ENCODE results near the gene FLNC. TPM values are rescaled to one million over a fixed set of nuclear protein-coding genes. Genes with fewer than 3 reads are reported as not detected.

Gene FLNC
- total RNA-seq, 3 donors from 2014 or later (not counting 1 experiment from before 2014, with no cell fraction given): 0.05 to 0.25 TPM; not detected in 1

DNA sequence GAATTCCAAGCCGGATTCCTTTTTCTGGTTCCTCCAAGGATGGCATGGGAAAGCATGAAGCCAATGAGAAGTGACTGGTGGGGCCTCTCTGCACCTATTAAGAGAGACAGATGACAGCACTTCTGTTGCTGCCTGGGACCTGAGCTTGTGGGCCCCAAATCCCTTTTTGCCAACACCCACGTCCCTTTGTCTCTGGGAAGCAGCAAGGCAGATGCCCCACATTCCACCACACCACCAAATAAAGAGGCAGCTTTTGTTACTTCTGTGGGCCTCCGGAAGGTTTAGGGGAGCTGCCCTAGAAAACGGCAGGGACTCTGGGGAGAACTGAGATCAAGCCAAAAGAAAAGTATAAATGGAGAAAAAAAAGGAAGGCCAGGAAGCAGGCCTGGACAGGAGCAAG lies 35.1 kb upstream of the FLNC start:
- Histone ChIP-seq H3K4me3 (ENCODE audit: low read length) (no peak overlapping the region), H3K9me3 (ENCODE audit: control insufficient read depth, insufficient read depth, low read length) (no peaks in the 10 kb centered on the region), H3K27me3 (ENCODE audit: control insufficient read depth, insufficient read depth, low read length) (no peaks in the 10 kb centered on the region), H3K36me3 (ENCODE audit: control insufficient read depth, insufficient read depth, low read length) (peaks cover 2% of the 10 kb centered on the region), H3K27ac (ENCODE audit: low read length) (no peak overlapping the region), H3K4me1 (ENCODE audit: control insufficient read depth, insufficient read depth, low read length) (peaks cover 17% of the 10 kb centered on the region)
- no peak for ATAC-seq
- TF ChIP-seq, protein P1, sequence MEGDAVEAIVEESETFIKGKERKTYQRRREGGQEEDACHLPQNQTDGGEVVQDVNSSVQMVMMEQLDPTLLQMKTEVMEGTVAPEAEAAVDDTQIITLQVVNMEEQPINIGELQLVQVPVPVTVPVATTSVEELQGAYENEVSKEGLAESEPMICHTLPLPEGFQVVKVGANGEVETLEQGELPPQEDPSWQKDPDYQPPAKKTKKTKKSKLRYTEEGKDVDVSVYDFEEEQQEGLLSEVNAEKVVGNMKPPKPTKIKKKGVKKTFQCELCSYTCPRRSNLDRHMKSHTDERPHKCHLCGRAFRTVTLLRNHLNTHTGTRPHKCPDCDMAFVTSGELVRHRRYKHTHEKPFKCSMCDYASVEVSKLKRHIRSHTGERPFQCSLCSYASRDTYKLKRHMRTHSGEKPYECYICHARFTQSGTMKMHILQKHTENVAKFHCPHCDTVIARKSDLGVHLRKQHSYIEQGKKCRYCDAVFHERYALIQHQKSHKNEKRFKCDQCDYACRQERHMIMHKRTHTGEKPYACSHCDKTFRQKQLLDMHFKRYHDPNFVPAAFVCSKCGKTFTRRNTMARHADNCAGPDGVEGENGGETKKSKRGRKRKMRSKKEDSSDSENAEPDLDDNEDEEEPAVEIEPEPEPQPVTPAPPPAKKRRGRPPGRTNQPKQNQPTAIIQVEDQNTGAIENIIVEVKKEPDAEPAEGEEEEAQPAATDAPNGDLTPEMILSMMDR (IDR thresholded peaks at IDR 0.05): no peak
- no peak overlapping the region for H3K4me3 Mint-ChIP-seq
- H3K4me1 Mint-ChIP-seq: peaks cover 3 to 12% of the 10 kb centered on the region in 2 donors
- no peaks in the 10 kb centered on the region for H3K27me3 Mint-ChIP-seq (ENCODE audit: low read depth in 2 of 2)
- no peaks in the 10 kb centered on the region for H3K36me3 Mint-ChIP-seq
- WGBS (ENCODE audit: insufficient coverage): 95% methylated on average over 4 of the region's 4 CpGs
- no peaks in the 10 kb centered on the region for H3K9me3 Mint-ChIP-seq
- DNase-seq: no peak
- H3K27ac Mint-ChIP-seq: no peak overlapping the region
- intact Hi-C loops (cut with micrococcal nuclease): no loop called here

DNA sequence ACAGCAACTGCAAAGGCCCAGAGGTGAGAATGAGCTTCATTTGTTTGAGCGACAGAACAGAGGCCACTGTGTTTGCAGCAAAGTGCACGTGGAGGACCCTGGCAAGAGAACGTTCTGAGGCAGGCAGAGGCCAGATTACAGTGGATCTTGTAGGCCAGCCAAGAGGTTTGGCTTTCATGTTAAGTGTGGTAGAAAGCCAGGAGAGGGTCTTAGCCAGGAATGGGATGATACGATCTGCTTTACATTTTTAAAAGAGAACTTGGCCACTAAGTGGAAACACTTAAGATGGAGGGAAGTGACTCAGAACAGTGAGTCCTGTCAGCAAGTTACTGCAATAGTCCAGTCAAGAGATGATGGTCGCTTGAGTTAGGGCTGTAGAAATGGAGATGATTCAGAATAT lies 33.9 kb upstream of the FLNC start:
- TF ChIP-seq, protein P1 (IDR thresholded peaks at IDR 0.05): no peak
- Mint-ChIP-seq H3K27me3 (ENCODE audit: low read depth in 2 of 2) (no peaks in the 10 kb centered on the region), H3K4me1 (peaks cover 0 to 7% of the 10 kb centered on the region in 2 donors), H3K36me3 (no peaks in the 10 kb centered on the region), H3K9me3 (no peaks in the 10 kb centered on the region), H3K27ac (no peak overlapping the region), H3K4me3 (no peak overlapping the region)
- Histone ChIP-seq H3K4me1 (ENCODE audit: control insufficient read depth, insufficient read depth, low read length) (peaks cover 11% of the 10 kb centered on the region), H3K4me3 (ENCODE audit: low read length) (no peak overlapping the region), H3K27me3 (ENCODE audit: control insufficient read depth, insufficient read depth, low read length) (no peaks in the 10 kb centered on the region), H3K9me3 (ENCODE audit: control insufficient read depth, insufficient read depth, low read length) (no peaks in the 10 kb centered on the region), H3K27ac (ENCODE audit: low read length) (no peak overlapping the region), H3K36me3 (ENCODE audit: control insufficient read depth, insufficient read depth, low read length) (peaks cover 2% of the 10 kb centered on the region)
- DNase-seq (no peak), ATAC-seq (no peak)
- 97% methylated on average over 4 of the region's 5 CpGs for WGBS (ENCODE audit: insufficient coverage)
- intact Hi-C loops (cut with micrococcal nuclease): no loop called here

DNA sequence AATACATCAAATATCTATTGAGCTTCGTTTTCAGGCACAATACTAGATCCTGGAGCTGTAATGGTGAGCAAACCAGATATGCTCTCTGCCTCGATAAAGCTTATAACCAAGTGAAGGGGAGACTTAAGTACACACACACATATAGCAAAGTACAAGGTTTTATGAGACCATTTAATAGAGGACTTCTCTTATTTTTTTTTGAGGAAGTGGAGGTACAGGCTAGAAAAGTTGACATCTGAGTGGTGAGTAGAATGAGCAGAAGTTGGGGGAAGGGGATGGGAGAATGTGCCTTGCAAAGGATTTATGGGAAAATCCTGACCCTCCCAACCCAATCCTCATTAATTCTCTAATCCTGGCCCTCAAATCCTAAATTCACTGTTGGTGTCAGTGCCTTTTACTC lies 30.8 kb upstream of the FLNC start:
- no peaks in the 10 kb centered on the region for H3K36me3 Mint-ChIP-seq
- Histone ChIP-seq H3K9me3 (ENCODE audit: control insufficient read depth, insufficient read depth, low read length) (no peaks in the 10 kb centered on the region), H3K4me3 (ENCODE audit: low read length) (no peak overlapping the region), H3K4me1 (ENCODE audit: control insufficient read depth, insufficient read depth, low read length) (no peaks in the 10 kb centered on the region), H3K27ac (ENCODE audit: low read length) (no peak overlapping the region), H3K27me3 (ENCODE audit: control insufficient read depth, insufficient read depth, low read length) (no peaks in the 10 kb centered on the region), H3K36me3 (ENCODE audit: control insufficient read depth, insufficient read depth, low read length) (peaks cover 4% of the 10 kb centered on the region)
- TF ChIP-seq, protein P1 (IDR thresholded peaks at IDR 0.05): no peak
- H3K4me3 Mint-ChIP-seq: no peak overlapping the region
- no peak overlapping the region for H3K27ac Mint-ChIP-seq
- ATAC-seq: no peak
- no peaks in the 10 kb centered on the region for H3K9me3 Mint-ChIP-seq
- no peaks in the 10 kb centered on the region for H3K27me3 Mint-ChIP-seq (ENCODE audit: low read depth in 2 of 2)
- 62% methylated on average over 2 of the region's 2 CpGs for WGBS (ENCODE audit: insufficient coverage)
- intact Hi-C loops (cut with micrococcal nuclease): no loop called here
- no peak for DNase-seq
- no peaks in the 10 kb centered on the region for H3K4me1 Mint-ChIP-seq

DNA sequence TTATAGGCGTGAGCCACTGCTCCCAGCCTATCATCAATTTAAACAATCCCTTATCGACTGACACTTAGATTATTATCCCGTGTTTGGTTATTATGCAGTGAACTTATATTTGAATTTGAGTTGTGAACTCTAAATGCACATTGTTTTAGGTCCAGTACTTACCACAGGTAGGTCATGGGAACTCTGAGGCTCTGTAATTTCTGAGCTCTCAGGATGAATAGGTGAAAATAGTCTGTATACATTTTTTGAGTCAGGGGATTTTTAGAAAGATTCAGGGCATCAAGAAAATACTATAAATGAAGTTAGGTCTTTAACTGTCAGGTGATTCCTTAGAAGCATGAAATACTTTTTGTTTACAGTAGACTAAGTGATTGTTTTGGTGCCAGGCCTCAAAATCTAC lies 29.6 kb upstream of the FLNC start:
- no peak for ATAC-seq
- no peak for DNase-seq

More for the DNA sequence above, 29.6 kb upstream of the FLNC start:
- H3K4me3 Mint-ChIP-seq: no peak overlapping the region
- Histone ChIP-seq H3K9me3 (ENCODE audit: control insufficient read depth, insufficient read depth, low read length) (no peaks in the 10 kb centered on the region), H3K27ac (ENCODE audit: low read length) (no peak overlapping the region), H3K4me3 (ENCODE audit: low read length) (no peak overlapping the region), H3K4me1 (ENCODE audit: control insufficient read depth, insufficient read depth, low read length) (no peaks in the 10 kb centered on the region), H3K27me3 (ENCODE audit: control insufficient read depth, insufficient read depth, low read length) (no peaks in the 10 kb centered on the region), H3K36me3 (ENCODE audit: control insufficient read depth, insufficient read depth, low read length) (peaks cover 4% of the 10 kb centered on the region)
- H3K36me3 Mint-ChIP-seq: no peaks in the 10 kb centered on the region
- no peak overlapping the region for H3K27ac Mint-ChIP-seq
- TF ChIP-seq, protein P1 (IDR thresholded peaks at IDR 0.05): no peak
- no peaks in the 10 kb centered on the region for H3K4me1 Mint-ChIP-seq
- H3K27me3 Mint-ChIP-seq (ENCODE audit: low read depth in 2 of 2): no peaks in the 10 kb centered on the region
- 100% methylated on average over 1 of the region's 3 CpGs for WGBS (ENCODE audit: insufficient coverage)
- intact Hi-C loops (cut with micrococcal nuclease): no loop called here
- no peaks in the 10 kb centered on the region for H3K9me3 Mint-ChIP-seq

Measured in natural killer cell (primary cell).